Fibroblast of villous mesenchyme (primary cell): ENCODE data around the gene SLC26A5. TPM values are rescaled to one million over a fixed set of nuclear protein-coding genes. Genes with fewer than 3 reads are reported as not detected.

ENCODE experiments used
- DNase-seq: peaks from one replicate; pipeline ENCODE4 v3.0.0-alpha.2; 2010; ENCODE audit warnings: low read depth
- H3K4me3 ChIP-seq: 2 replicates; pipeline ENCODE4 v1.5.1; 2011; ENCODE audit warnings: low read depth, mild to moderate bottlenecking, low read length
- CTCF ChIP-seq: IDR thresholded peaks from 2 replicates; pipeline ENCODE4 v1.5.1; 2012; ENCODE audit warnings: low read depth, mild to moderate bottlenecking, low read length; ENCODE audit not compliant: insufficient read depth
- small RNA-seq: library from RNA; depleted of rRNA; stranded (forward); fragments of <200 nt; gene quantifications from one replicate; pipeline ENCODE3, GENCODE V24; 2012
- total RNA-seq: library from RNA; depleted of rRNA; stranded (reverse); fragments of >200 nt; gene quantifications from 2 replicates; pipeline ENCODE4 v1.2.3, GENCODE V29; 2012

SLC26A5 gene
- total RNA-seq, 1 donor, result not detected

DNA sequence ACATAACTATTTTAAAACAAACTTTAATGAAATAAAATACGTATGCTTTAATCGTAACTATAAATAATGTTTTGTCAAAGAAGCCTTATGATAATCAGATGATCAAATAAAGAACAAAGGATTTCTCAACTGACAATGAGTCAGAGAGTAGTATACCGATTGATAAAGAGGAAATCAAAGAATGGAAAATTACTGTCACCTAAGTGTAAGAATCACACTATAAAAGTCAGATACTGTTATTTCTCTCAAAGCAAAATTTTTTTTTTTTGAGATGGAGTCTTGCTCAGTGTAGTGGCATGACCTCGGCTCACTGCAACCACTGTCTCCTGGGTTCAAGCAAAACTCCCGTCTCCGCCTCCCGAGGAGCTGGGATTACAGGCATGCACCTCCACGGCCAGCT lies 120.3 kb downstream of the SLC26A5 start:
- DNase-seq, result no peak
- no peak overlapping the region for H3K4me3 ChIP-seq
- no peak for TF ChIP-seq CTCF

Small RNA genes lying within 50 kb of the gene (small RNA-seq; reads per million reads assigned to genes)
- gene RF00019 (not detected), gene RPS29P16 (not detected)

Other genes starting within 250 kb of the SLC26A5 start
- 45.4 and 53.5 TPM in 2 replicates for gene PMPCB, start 148.8 kb downstream of the SLC26A5 start, total RNA-seq
- 17.3 and 17.7 TPM in 2 replicates for gene DNAJC2, start 101.4 kb downstream of the SLC26A5 start, total RNA-seq
- 223 and 252 TPM in 2 replicates for gene PSMC2, start 98.6 kb downstream of the SLC26A5 start, total RNA-seq